ENCODE data around the gene RNF144B.

- no peak for TF ChIP-seq POLR2A (IDR thresholded peaks at IDR 0.05; ENCODE audit: extremely low read depth, insufficient read length)
- no peak for TF ChIP-seq CTCF (IDR thresholded peaks at IDR 0.05; ENCODE audit: low read depth, low read length)
- no peak for TF ChIP-seq MYC (IDR thresholded peaks at IDR 0.05; ENCODE audit: low read depth, low read length)
- TF ChIP-seq MAX (IDR thresholded peaks at IDR 0.05; ENCODE audit: low read depth, low read length), result no peak
These were observed 86.6 kb downstream of the RNF144B start for GRCh38 chr6:18473755-18474154.

All from NB4 (cell line).